ENCODE measurements around the gene TPI1.
A peak's percentile ranks its signal among the peaks of the same experiment; 100 is the strongest.

- peak; percentile 20 for TF ChIP-seq CTCF (IDR thresholded peaks at IDR 0.05; ENCODE audit: insufficient read depth, low read depth, low read length)
- no peak for TF ChIP-seq EZH2 (IDR thresholded peaks at IDR 0.05; ENCODE audit: insufficient read depth, low read length)
Measured at GRCh38 chr12:6868211-6869048, 1.1 kb downstream of the TPI1 start.

Measured in astrocyte (in vitro differentiated cells and primary cell).